ENCODE measurements around the gene RBBP8. TPM values are rescaled to one million over a fixed set of nuclear protein-coding genes. Genes with fewer than 3 reads are reported as not detected.

RBBP8 gene
- total RNA-seq, 1 experiment from 2014 or later: 65.2 TPM

DNA sequence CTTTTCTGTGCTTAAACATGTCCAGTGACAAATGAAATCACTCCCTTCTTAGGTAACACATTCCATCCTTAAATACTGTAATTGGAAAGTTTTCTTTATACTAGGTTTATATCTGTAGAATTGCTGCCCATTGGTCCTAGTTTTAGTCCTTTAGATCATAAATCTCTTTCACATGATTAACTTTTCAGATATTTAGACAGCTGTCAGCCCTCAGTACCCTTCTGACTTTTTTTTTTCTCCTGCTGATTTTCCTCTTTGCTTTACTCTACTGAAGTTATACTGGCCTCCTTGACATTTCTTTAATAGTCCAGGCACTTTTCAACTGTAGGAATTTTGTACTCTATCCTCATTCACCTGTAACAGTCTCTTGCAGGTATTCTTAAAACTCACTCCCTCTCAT, 28.9 kb downstream of the RBBP8 start:
- peaks cover 3% of the 10 kb centered on the region for H3K79me1 ChIP-seq (ENCODE audit: insufficient read depth, low read depth, low read length, poor library complexity, severe bottlenecking)
- H3K4me1 ChIP-seq (ENCODE audit: insufficient read depth, low read length): no peaks in the 10 kb centered on the region
- peak overlapping the region in 1 of 3 experiments; percentile 25; a peak in 3 of 7 replicates for H3K27ac Mint-ChIP-seq
- no peak overlapping the region for H3K14ac ChIP-seq (ENCODE audit: insufficient read depth, low read length)
- DNase-seq: no peak
- H4K5ac ChIP-seq (ENCODE audit: insufficient read length, low read depth, low read length): no peak overlapping the region
- no peak overlapping the region for H3K18ac ChIP-seq (ENCODE audit: insufficient read length, low read depth, low read length)
- no peaks in the 10 kb centered on the region for H3K27me3 ChIP-seq (ENCODE audit: insufficient read depth, low read length)
- no peak overlapping the region for H2AFZ ChIP-seq (ENCODE audit: low read length)
- H2BK12ac ChIP-seq (ENCODE audit: insufficient read length, low read depth, low read length): no peak overlapping the region
- no peak overlapping the region for H2BK15ac ChIP-seq (ENCODE audit: low read depth, low read length)
- no peak overlapping the region for H3K23ac ChIP-seq (ENCODE audit: insufficient read length, low read depth, low read length)
- H3K9ac ChIP-seq (ENCODE audit: extremely low read depth, insufficient read length, low read length): no peak overlapping the region
- no peaks in the 10 kb centered on the region for H4K20me1 ChIP-seq (ENCODE audit: control insufficient read depth, insufficient read depth, insufficient read length)
- TF ChIP-seq, protein P1, sequence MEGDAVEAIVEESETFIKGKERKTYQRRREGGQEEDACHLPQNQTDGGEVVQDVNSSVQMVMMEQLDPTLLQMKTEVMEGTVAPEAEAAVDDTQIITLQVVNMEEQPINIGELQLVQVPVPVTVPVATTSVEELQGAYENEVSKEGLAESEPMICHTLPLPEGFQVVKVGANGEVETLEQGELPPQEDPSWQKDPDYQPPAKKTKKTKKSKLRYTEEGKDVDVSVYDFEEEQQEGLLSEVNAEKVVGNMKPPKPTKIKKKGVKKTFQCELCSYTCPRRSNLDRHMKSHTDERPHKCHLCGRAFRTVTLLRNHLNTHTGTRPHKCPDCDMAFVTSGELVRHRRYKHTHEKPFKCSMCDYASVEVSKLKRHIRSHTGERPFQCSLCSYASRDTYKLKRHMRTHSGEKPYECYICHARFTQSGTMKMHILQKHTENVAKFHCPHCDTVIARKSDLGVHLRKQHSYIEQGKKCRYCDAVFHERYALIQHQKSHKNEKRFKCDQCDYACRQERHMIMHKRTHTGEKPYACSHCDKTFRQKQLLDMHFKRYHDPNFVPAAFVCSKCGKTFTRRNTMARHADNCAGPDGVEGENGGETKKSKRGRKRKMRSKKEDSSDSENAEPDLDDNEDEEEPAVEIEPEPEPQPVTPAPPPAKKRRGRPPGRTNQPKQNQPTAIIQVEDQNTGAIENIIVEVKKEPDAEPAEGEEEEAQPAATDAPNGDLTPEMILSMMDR (conservative IDR thresholded peaks at IDR 0.05): no peak
- H3K4me1 Mint-ChIP-seq: peaks cover 4 to 7% of the 10 kb centered on the region in 2 experiments; a peak in 2 of 4 replicates
- no peak overlapping the region for H3K4me2 ChIP-seq (ENCODE audit: insufficient read depth, insufficient read length, low read length)
- no peaks in the 10 kb centered on the region for H3K23me2 ChIP-seq (ENCODE audit: insufficient read length, low read depth, low read length, poor library complexity, severe bottlenecking)
- H3K27me3 Mint-ChIP-seq (ENCODE audit: low read depth): no peaks in the 10 kb centered on the region
- no peak overlapping the region for H3K56ac ChIP-seq (ENCODE audit: insufficient read length, low read depth, low read length)
- H2BK120ac ChIP-seq (ENCODE audit: low read depth, low read length, poor library complexity, severe bottlenecking): no peak overlapping the region
- H3K27ac ChIP-seq (ENCODE audit: insufficient read length, low read depth, low read length): no peak overlapping the region
- no peak overlapping the region for H4K8ac ChIP-seq (replicated peaks; ENCODE audit: insufficient read length, low read depth, low read length)
- no peaks in the 10 kb centered on the region for H3K9me3 ChIP-seq (ENCODE audit: control insufficient read depth, low read depth, low read length)
- no peak overlapping the region for H2BK5ac ChIP-seq (ENCODE audit: insufficient read length, low read length)
- H3K79me2 ChIP-seq (ENCODE audit: insufficient read depth, low read length): no peaks in the 10 kb centered on the region
- no peaks in the 10 kb centered on the region; a peak in 1 of 5 replicates for H3K9me3 Mint-ChIP-seq
- H3K4ac ChIP-seq (ENCODE audit: low read depth, low read length): no peak overlapping the region
- no peak overlapping the region for H3T11ph ChIP-seq (ENCODE audit: low read length)
- no peak overlapping the region for H4K91ac ChIP-seq (ENCODE audit: insufficient read length, low read depth, low read length)
- H3K4me3 Mint-ChIP-seq: no peak overlapping the region
- H2BK20ac ChIP-seq (ENCODE audit: low read depth, low read length, poor library complexity, severe bottlenecking): no peak overlapping the region
- peaks cover 6 to 37% (median 22%) of the 10 kb centered on the region in 3 experiments for H3K36me3 Mint-ChIP-seq (ENCODE audit: insufficient read depth in 1 of 3, low read depth in 3 of 3)
- H2AK5ac ChIP-seq (ENCODE audit: insufficient read length, low read length): no peak overlapping the region

All from H9 (cell line).